SK-N-DZ (cell line): Measurements from ENCODE around the gene LRRTM4.

Experiments
- DNase-seq: peaks from one replicate; pipeline ENCODE4 v3.0.0-alpha.2; 2015; ENCODE audit warnings: low spot score

Gene LRRTM4

GRCh38 chr2:77470096-77470495, 52.1 kb downstream of the LRRTM4 start:
- DNase-seq: no peak

GRCh38 chr2:77469106-77469505, 53.1 kb downstream of the LRRTM4 start:
- DNase-seq: no peak

GRCh38 chr2:77459840-77460239, 62.3 kb downstream of the LRRTM4 start:
- DNase-seq: no peak

GRCh38 chr2:77458216-77458615, 64.0 kb downstream of the LRRTM4 start:
- DNase-seq: no peak

GRCh38 chr2:77457665-77458064, 64.5 kb downstream of the LRRTM4 start:
- DNase-seq: no peak

- no peak for DNase-seq
Measured at GRCh38 chr2:77443076-77443475, 79.1 kb downstream of the LRRTM4 start.

- no peak for DNase-seq
Measured at GRCh38 chr2:77434880-77435279, 87.3 kb downstream of the LRRTM4 start.

GRCh38 chr2:77428946-77429345, 93.2 kb downstream of the LRRTM4 start:
- no peak for DNase-seq

- DNase-seq: no peak
Measured at GRCh38 chr2:77421971-77422370, 100.2 kb downstream of the LRRTM4 start.

GRCh38 chr2:77418537-77418936, 103.6 kb downstream of the LRRTM4 start:
- no peak for DNase-seq

GRCh38 chr2:77404189-77404588, 118.0 kb downstream of the LRRTM4 start:
- no peak for DNase-seq

- no peak for DNase-seq
Measured at GRCh38 chr2:77398970-77399600, 123.1 kb downstream of the LRRTM4 start.

- no peak for DNase-seq
Measured at GRCh38 chr2:77397763-77398162, 124.4 kb downstream of the LRRTM4 start.

- no peak for DNase-seq
Measured at GRCh38 chr2:77395011-77395410, 127.2 kb downstream of the LRRTM4 start.

GRCh38 chr2:77391119-77391518, 131.1 kb downstream of the LRRTM4 start:
- peak; percentile 12 for DNase-seq

GRCh38 chr2:77387324-77387723, 134.9 kb downstream of the LRRTM4 start:
- no peak for DNase-seq

- no peak for DNase-seq
Measured at GRCh38 chr2:77372636-77373035, 149.5 kb downstream of the LRRTM4 start.

- DNase-seq: no peak
Measured at GRCh38 chr2:77370511-77370910, 151.7 kb downstream of the LRRTM4 start.

- DNase-seq: no peak
Measured at GRCh38 chr2:77363277-77363676, 158.9 kb downstream of the LRRTM4 start.

- no peak for DNase-seq
Measured at GRCh38 chr2:77348821-77349220, 173.4 kb downstream of the LRRTM4 start.

- DNase-seq: no peak
Measured at GRCh38 chr2:77336013-77336412, 186.2 kb downstream of the LRRTM4 start.

- no peak for DNase-seq
Measured at GRCh38 chr2:77328134-77328931, 193.8 kb downstream of the LRRTM4 start.

- no peak for DNase-seq
Measured at GRCh38 chr2:77325395-77325794, 196.8 kb downstream of the LRRTM4 start.
